Neural progenitor cell (in vitro differentiated cells): ENCODE results near the gene PODNL1.

ENCODE experiments used
- CTCF ChIP-seq: fragments of 200-600 bp; sonication (generic); IDR thresholded peaks from 2 replicates; pipeline ENCODE4 v1.5.1; 2017; ENCODE audit warnings: antibody characterized with exemption, mild to moderate bottlenecking
- EZH2 ChIP-seq: fragments of 200-600 bp; sonication (generic); IDR thresholded peaks from 2 replicates; pipeline ENCODE4 v1.6.1; 2017; ENCODE audit warnings: antibody characterized with exemption, mild to moderate bottlenecking, moderate library complexity

GRCh38 chr19:13923194-13923987 is 14.8 kb downstream of the PODNL1 start:
- TF ChIP-seq EZH2 (no peak), CTCF (no peak)
